Panc1 (cell line): Measurements from ENCODE around the gene SUV39H1. TPM values are rescaled to one million over a fixed set of nuclear protein-coding genes. Genes with fewer than 3 reads are reported as not detected.

Experiments used
- ATAC-seq: fragments of 200-7000 bp; cut with Tn5 transposase; 2 replicates; pipeline ENCODE4 v1.9.1; 2020; ENCODE audit warnings: mild to moderate bottlenecking, moderate library complexity
- BruUV-seq: library from RNA; stranded (reverse); fragments of 400-500 nt; replicated peaks from 2 replicates; lab custom pipeline; 2021; lab: Mats Ljungman, UMichigan
- CTCF ChIA-PET: fragments of 300-600 bp; sonication (Branson Sonifier 250); formaldehyde crosslinking; loops from one replicate; lab custom pipeline; 2022; ENCODE audit warnings: antibody characterized with exemption; lab: Charles Lee
- POLR2A ChIA-PET: fragments of 300-600 bp; sonication (Branson Sonifier 250); formaldehyde crosslinking; loops from one replicate; lab custom pipeline; 2022; ENCODE audit warnings: antibody characterized with exemption; lab: Charles Lee
- DNase-seq: peaks from one replicate; pipeline ENCODE4 v3.0.0-alpha.2; 2010; ENCODE audit warnings: low read depth, low spot score
- H3K27ac ChIP-seq: 2 replicates; pipeline ENCODE4 v1.5.1; 2011; ENCODE audit warnings: mild to moderate bottlenecking, low read length, inconsistent platforms
- H3K27me3 ChIP-seq: fragments of 200-500 bp; sonication (Bioruptor generic); 2 replicates; pipeline ENCODE4 v1.6.0; 2014; ENCODE audit warnings: low read length, inconsistent platforms; ENCODE audit not compliant: control insufficient read depth, insufficient read depth
- H3K36me3 ChIP-seq: fragments of 200-500 bp; sonication (Bioruptor generic); 2 replicates; pipeline ENCODE4 v1.5.1; 2014; ENCODE audit warnings: inconsistent platforms, mild to moderate bottlenecking, low read length, moderate library complexity; ENCODE audit not compliant: control insufficient read depth, insufficient read depth
- H3K4me1 ChIP-seq: 2 replicates; pipeline ENCODE4 v1.5.1; 2011; ENCODE audit warnings: inconsistent platforms, mild to moderate bottlenecking, low read length, moderate library complexity; ENCODE audit not compliant: control insufficient read depth, insufficient read depth
- H3K4me3 ChIP-seq, 2 experiments: 2 replicates each; pipeline ENCODE4 v1.5.1; 2011 to 2012; ENCODE audit warnings: low read depth in 2 of 2, low read length in 2 of 2, mild to moderate bottlenecking in 2 of 2, inconsistent platforms in 1 of 2, moderate library complexity in 1 of 2
- H3K9me3 ChIP-seq: fragments of 200-500 bp; sonication (Bioruptor generic); 2 replicates; pipeline ENCODE4 v1.5.1; 2014; ENCODE audit warnings: low read depth, mild to moderate bottlenecking, inconsistent platforms, low read length, moderate library complexity; ENCODE audit not compliant: control insufficient read depth, insufficient read depth
- CTCF ChIP-seq: fragments of 450-650 bp; IDR thresholded peaks from 2 replicates; pipeline ENCODE4 v1.5.1; 2017; ENCODE audit warnings: mild to moderate bottlenecking
- POLR2AphosphoS5 ChIP-seq: IDR thresholded peaks from 2 replicates; pipeline ENCODE4 v1.6.1; 2012; ENCODE audit warnings: mild to moderate bottlenecking, low read depth, low read length, moderate library complexity
- REST ChIP-seq, 2 experiments: IDR thresholded peaks; 2 replicates each; pipeline ENCODE4 v1.6.1; 2011 to 2012; ENCODE audit warnings: low read depth in 2 of 2, control low read depth in 1 of 2, low read length in 1 of 2, mild to moderate bottlenecking in 1 of 2, moderate library complexity in 1 of 2; ENCODE audit not compliant: insufficient read depth in 1 of 2
- SIN3A ChIP-seq: IDR thresholded peaks from 2 replicates; pipeline ENCODE4 v1.6.1; 2012; ENCODE audit warnings: low read depth, mild to moderate bottlenecking, low read length, moderate library complexity, borderline replicate concordance; ENCODE audit not compliant: insufficient read depth
- TCF7L2 ChIP-seq: IDR thresholded peaks from 2 replicates; pipeline ENCODE4 v1.6.1; 2011; ENCODE audit warnings: mild to moderate bottlenecking, low read depth, low read length, inconsistent platforms
- in situ Hi-C: cut with HindIII; loops from 2 replicates; pipeline ENCODE4 v1.10.0; 2016; ENCODE audit warnings: low sequenced_read_pairs, low pct_unique_long_range_greater_than_20kb
- intact Hi-C: fragments of 100-400 bp; cut with micrococcal nuclease; formaldehyde crosslinking; loops from one replicate; pipeline ENCODE4 v1.10.0; 2022; ENCODE audit not compliant: unreplicated experiment
- total RNA-seq: library from RNA; stranded (reverse); gene quantifications from one replicate; pipeline ENCODE4 v1.2.1, GENCODE V29; 2021; ENCODE audit not compliant: unreplicated experiment

The SUV39H1 gene
- total RNA-seq, 1 experiment from 2014 or later, result 25.6 TPM

GRCh38 chrX:48694776-48695533, 1.6 kb upstream of the SUV39H1 start:
- peak overlapping the region in 1 of 2 experiments; percentile 85; a peak in 1 of 4 replicates for H3K4me3 ChIP-seq
- POLR2A ChIA-PET, result no interaction called here

GRCh38 chrX:48695534-48695896, 1.0 kb upstream of the SUV39H1 start:
- intact Hi-C loops (no loop called here), in situ Hi-C loops (no loop called here)
- DNase-seq (no peak), ATAC-seq (no peak)
- BruUV-seq, result no TSS peak
- ChIA-PET CTCF (no interaction called here), POLR2A (no interaction called here)
- Histone ChIP-seq H3K27ac (no peak overlapping the region), H3K36me3 (no peaks in the 10 kb centered on the region), H3K4me3 (peak overlapping the region; percentile 72 to 85), H3K27me3 (no peaks in the 10 kb centered on the region), H3K4me1 (peaks cover 8% of the 10 kb centered on the region), H3K9me3 (no peaks in the 10 kb centered on the region)
- TF ChIP-seq TCF7L2, result no peak
- TF ChIP-seq POLR2AphosphoS5, result no peak
- no peak for TF ChIP-seq SIN3A
- TF ChIP-seq CTCF, result no peak
- no peak for TF ChIP-seq REST (IDR thresholded peaks at IDR 0.05; ENCODE audit: insufficient read depth in 1 of 2, low read depth in 2 of 2, low read length in 1 of 2)

More at GRCh38 chrX:48694776-48695533, 1.6 kb upstream of the SUV39H1 start:
- ATAC-seq, result no peak
- Histone ChIP-seq H3K27ac (no peak overlapping the region), H3K4me1 (peaks cover 8% of the 10 kb centered on the region), H3K27me3 (no peaks in the 10 kb centered on the region), H3K36me3 (no peaks in the 10 kb centered on the region), H3K9me3 (no peaks in the 10 kb centered on the region)
- CTCF ChIA-PET, result no interaction called here
- no peak for DNase-seq
- intact Hi-C loops (no loop called here), in situ Hi-C loops (no loop called here)
- BruUV-seq, result no TSS peak
- TF ChIP-seq TCF7L2 (no peak), POLR2AphosphoS5 (no peak), CTCF (no peak), REST (IDR thresholded peaks at IDR 0.05; ENCODE audit: insufficient read depth in 1 of 2, low read depth in 2 of 2, low read length in 1 of 2) (no peak), SIN3A (no peak)
